Measurements from ENCODE around the gene C20orf144.

C20orf144 gene

GRCh38 chr20:33666293-33667244 is 4.4 kb downstream of the C20orf144 start, which contains the start of gene ACTL10:
Gene ACTL10 (plus strand): TSS chr20:33666943. CDS start chr20:33667498, 555 bp downstream.
- DNase-seq = peak; percentile 96 to 99

GRCh38 chr20:33667245-33667675 is 5.1 kb downstream of the C20orf144 start:
- no peak for DNase-seq

GRCh38 chr20:33667676-33668465 is 5.7 kb downstream of the C20orf144 start:
- peak; percentile 55 to 77 for DNase-seq

- DNase-seq = no peak
Observed at GRCh38 chr20:33668466-33669155, 6.5 kb downstream of the C20orf144 start.

GRCh38 chr20:33669224-33669623 is 7.1 kb downstream of the C20orf144 start:
- no peak for DNase-seq

- no peak for DNase-seq
Observed at GRCh38 chr20:33669873-33670640, 7.9 kb downstream of the C20orf144 start.

GRCh38 chr20:33670715-33671499 is 8.8 kb downstream of the C20orf144 start:
- DNase-seq = no peak

- no peak for DNase-seq
Observed at GRCh38 chr20:33671573-33672288, 9.6 kb downstream of the C20orf144 start.

GRCh38 chr20:33672426-33673113 is 10.4 kb downstream of the C20orf144 start:
- DNase-seq = no peak

GRCh38 chr20:33673114-33673409 is 10.9 kb downstream of the C20orf144 start:
- DNase-seq = no peak

- DNase-seq = peak in 1 of 2 experiments; percentile 81
Observed at GRCh38 chr20:33673410-33674293, 11.5 kb downstream of the C20orf144 start.

GRCh38 chr20:33674294-33675135 is 12.4 kb downstream of the C20orf144 start, which contains the start of gene NECAB3:
Gene NECAB3 (minus strand): TSS chr20:33674428. CDS start chr20:33674352, 76 bp downstream.
- DNase-seq = peak; percentile 81 to 88

- no peak for DNase-seq
Observed at GRCh38 chr20:33675136-33675959, 13.2 kb downstream of the C20orf144 start.

- DNase-seq = no peak
Observed at GRCh38 chr20:33676121-33676520, 14.0 kb downstream of the C20orf144 start.

- DNase-seq = no peak
Observed at GRCh38 chr20:33676652-33677645, 14.8 kb downstream of the C20orf144 start.
